Astrocyte of the spinal cord (primary cell): ENCODE data around the gene ADCY7.
A peak's percentile ranks its signal among the peaks of the same experiment; 100 is the strongest.

Experiments
- DNase-seq: peaks from one replicate; pipeline ENCODE4 v3.0.0; 2011; ENCODE audit warnings: low read depth, low spot score
- H3K4me3 ChIP-seq: 2 replicates; pipeline ENCODE4 v1.5.1; 2011; ENCODE audit warnings: low read depth, mild to moderate bottlenecking, low read length, moderate library complexity
- in situ Hi-C: cut with HindIII; loops from 2 replicates; pipeline ENCODE4 v1.10.0; 2017; ENCODE audit warnings: low sequenced_read_pairs
- TF ChIP-seq, protein P1 (sequence below): IDR thresholded peaks from 2 replicates; pipeline ENCODE4 v1.5.1; 2012; ENCODE audit warnings: low read depth, mild to moderate bottlenecking, low read length, inconsistent platforms

The ADCY7 gene

DNA sequence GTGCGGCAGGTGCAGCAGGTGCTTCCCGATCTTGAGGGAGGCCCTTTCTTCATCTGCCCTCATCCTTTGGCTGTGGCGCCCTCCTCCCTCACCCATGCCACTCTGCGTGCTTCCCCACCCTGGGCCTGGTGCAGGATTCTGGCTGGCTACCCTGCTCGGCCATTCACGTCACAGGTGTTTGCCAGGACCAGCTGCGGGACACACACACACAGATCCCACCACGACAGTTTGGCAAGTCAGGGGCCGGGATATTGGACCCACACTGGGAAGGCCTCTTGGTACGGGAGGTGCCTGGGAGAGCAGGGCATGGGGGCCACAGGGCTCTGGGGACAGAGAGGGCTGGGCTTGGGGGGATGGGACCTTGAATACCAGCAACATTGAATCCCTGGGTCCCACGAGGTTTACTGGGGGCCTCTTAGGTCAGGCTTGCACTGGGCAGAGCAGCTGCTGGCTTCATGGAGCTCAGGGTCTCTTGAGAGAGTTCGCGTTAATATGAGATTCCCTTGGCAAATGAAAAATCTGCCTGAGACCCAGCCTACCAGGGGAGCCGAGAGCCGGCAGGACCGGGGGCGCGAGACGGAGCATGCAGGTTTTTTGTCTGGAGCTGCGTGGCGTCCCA, 15.1 kb downstream of the ADCY7 start:
- H3K4me3 ChIP-seq: no peak overlapping the region
- in situ Hi-C loops: no loop called here

DNA sequence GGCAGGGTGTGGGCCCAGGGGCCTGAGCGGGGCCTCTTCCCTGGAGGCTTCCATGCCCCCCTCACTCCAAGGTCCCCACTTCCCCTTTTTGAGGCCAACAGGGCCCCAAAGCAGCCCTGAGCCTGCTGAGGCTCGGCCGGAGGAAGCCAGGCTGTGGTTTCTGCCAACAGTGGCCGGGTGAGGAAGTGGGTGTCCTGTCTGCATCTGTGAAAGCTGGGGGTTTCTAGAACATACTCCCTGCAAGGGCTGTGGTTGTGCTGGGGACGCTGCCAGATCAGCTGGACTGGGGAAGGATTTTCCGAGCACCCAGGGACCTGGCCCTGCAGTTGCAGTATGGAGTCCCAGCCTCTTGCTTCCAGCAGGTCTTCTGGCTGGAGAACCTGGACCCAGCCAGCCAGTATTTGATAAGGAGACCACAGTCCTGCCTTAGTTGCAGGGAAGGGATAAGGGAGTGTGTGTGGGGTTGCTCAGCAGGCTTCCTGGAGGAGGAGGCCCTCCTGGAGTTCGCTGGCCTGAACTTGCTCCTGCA, 15.7 kb downstream of the ADCY7 start:
- TF ChIP-seq, protein P1, sequence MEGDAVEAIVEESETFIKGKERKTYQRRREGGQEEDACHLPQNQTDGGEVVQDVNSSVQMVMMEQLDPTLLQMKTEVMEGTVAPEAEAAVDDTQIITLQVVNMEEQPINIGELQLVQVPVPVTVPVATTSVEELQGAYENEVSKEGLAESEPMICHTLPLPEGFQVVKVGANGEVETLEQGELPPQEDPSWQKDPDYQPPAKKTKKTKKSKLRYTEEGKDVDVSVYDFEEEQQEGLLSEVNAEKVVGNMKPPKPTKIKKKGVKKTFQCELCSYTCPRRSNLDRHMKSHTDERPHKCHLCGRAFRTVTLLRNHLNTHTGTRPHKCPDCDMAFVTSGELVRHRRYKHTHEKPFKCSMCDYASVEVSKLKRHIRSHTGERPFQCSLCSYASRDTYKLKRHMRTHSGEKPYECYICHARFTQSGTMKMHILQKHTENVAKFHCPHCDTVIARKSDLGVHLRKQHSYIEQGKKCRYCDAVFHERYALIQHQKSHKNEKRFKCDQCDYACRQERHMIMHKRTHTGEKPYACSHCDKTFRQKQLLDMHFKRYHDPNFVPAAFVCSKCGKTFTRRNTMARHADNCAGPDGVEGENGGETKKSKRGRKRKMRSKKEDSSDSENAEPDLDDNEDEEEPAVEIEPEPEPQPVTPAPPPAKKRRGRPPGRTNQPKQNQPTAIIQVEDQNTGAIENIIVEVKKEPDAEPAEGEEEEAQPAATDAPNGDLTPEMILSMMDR: no peak
- in situ Hi-C loops: no loop called here
- peak; percentile 69 for DNase-seq
- H3K4me3 ChIP-seq: no peak overlapping the region

More for the DNA sequence above, 15.1 kb downstream of the ADCY7 start:
- TF ChIP-seq, protein P1: no peak
- no peak for DNase-seq

DNA sequence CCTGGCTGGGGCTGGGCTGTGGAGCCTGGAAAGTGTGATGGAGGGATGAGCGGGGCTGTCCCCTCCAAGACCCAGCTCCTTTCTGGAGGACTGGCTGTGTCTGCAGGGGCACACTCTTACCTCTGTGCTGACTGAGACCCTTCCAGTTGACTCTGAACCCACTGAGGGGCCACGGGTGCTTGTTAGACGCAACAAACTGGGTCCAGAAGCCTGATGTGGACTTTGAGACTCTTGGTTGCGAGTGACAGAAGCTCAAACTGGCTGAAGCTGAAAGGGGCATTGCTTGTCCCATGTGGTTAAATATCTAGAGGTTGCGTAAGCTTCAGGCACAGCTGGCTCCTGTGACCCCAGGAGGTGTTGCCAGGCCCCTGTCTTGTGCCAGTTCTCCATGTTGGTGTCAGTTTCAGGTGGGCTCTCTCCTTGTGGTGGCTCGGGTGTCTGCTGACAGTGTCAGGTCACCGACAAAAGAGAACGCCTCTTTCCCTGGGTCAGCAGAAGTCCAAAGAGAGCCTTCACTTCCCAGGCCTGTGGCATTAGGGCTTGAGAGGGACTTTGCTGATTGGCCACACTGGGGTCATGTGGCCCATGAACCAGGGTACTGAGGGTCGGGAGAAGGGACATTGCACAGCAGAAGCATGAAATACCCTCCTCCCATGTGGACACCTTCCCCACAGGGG, 16.7 kb downstream of the ADCY7 start:
- DNase-seq: no peak

DNA sequence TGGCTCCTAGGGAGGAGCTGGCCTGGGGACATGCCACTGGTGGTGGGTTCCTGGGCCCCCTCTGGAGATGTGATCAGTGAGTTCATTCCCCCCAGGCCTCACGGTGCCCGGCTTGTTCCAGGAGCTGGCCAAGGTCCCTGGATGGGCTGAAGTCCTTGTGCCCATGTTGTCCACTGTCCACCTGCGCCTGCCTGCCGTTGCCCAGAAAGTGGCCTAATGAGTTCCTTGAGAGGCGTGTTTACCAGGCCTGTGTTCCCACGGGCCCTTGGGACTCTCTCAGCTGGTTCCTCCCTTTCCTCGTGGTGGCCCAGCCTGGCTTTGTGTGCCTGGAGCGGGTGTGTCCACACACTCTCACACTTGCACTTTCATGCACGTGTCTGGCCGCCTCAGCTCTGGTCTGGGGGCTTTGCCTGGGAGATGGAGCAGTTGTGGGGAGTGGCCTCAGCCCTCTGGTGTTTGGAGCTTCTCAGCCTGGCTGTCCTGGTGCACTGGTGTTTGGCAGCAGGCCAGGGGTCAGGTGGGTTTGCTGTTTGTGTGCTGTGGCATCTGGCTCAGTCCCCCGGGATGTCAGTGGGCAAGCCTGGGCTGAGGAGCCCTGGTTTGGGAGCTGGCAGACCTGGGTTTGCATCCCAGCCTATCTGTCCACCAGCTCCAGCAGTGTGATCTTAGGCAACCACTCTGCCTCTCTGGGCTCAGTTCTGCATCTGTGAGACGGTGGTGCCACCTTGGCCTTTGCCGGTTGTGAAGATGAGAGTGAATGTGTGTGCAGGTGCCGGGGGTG, 18.0 kb downstream of the ADCY7 start:
- DNase-seq: no peak
- no peak overlapping the region for H3K4me3 ChIP-seq
- in situ Hi-C loops: no loop called here
- TF ChIP-seq, protein P1: no peak

More for the DNA sequence above, 16.7 kb downstream of the ADCY7 start:
- no peak overlapping the region for H3K4me3 ChIP-seq
- in situ Hi-C loops: no loop called here
- TF ChIP-seq, protein P1: no peak

DNA sequence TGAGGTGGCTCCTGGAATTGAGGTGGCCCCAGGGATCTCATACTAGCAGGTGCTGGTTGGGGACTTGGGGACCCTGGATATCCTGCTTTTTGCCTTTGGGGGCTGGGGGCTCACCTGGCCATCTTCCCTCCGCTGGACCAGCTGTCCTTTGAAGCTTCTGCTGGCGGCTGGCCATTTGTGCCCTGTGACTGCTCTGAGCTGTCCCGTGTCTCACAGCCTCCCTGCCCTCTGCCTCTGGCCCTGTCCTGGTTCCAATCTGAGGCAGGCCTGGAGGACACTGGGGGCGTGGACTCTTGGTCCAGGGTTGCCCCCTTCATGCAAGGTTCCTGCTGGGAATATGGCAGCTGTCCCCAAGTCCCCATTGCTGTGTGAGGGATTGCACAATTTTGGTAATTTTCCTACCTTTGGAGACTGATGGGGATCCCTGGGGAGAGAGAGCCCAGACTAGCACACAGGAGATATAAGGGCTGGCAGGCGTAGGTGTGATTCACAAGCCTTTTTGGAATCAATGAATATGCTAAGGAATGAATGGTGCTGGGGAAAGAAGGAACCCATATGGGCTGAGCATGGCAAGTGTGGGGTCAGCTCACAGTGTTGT, 19.2 kb downstream of the ADCY7 start:
- TF ChIP-seq, protein P1: no peak
- DNase-seq: no peak
- in situ Hi-C loops: no loop called here
- H3K4me3 ChIP-seq: no peak overlapping the region

DNA sequence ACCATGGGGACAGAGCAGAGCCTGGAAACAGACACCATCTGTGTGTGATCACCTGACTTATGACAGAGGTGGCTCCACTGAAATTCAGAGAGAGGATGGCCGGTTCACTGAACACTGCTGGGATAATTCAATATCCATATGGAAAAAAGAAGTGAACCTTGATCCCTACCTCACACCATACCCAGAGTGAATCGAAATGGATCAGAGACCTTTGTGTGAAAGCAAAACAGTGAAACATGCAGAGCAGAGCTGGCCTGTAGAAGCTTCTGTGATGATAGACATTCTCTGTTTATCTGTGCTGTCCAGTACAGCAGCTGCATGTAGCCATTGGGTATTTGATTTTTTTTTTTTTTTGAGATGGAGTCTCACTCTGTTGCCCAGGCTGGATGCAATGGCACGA, 20.3 kb downstream of the ADCY7 start:
- H3K4me3 ChIP-seq: no peak overlapping the region
- no peak for DNase-seq
- TF ChIP-seq, protein P1: no peak
- in situ Hi-C loops: no loop called here
